WERI-Rb-1 (cell line): ENCODE measurements around the gene ADAMTS2.
A peak's percentile ranks its signal among the peaks of the same experiment; 100 is the strongest.

Experiments
- DNase-seq: peaks from one replicate; pipeline ENCODE4 v3.0.0-alpha.2; 2020
- H3K27ac ChIP-seq: fragments of 250-450 bp; sonication (Bioruptor Pico); 2 replicates; pipeline ENCODE4 v1.5.1; 2020; ENCODE audit warnings: mild to moderate bottlenecking, moderate library complexity
- H3K27me3 ChIP-seq: fragments of 250-450 bp; sonication (Bioruptor Pico); 2 replicates; pipeline ENCODE4 v1.5.1; 2021; ENCODE audit warnings: mild to moderate bottlenecking, low read depth, moderate library complexity; ENCODE audit not compliant: insufficient read depth, severe bottlenecking
- H3K36me3 ChIP-seq: fragments of 250-450 bp; sonication (Bioruptor Pico); 2 replicates; pipeline ENCODE4 v1.5.1; 2020; ENCODE audit warnings: mild to moderate bottlenecking, moderate library complexity
- H3K4me3 ChIP-seq: 2 replicates; pipeline ENCODE4 v1.5.1; 2011; ENCODE audit warnings: low read depth, mild to moderate bottlenecking, control low read depth, low read length
- H3K9me3 ChIP-seq: fragments of 250-450 bp; sonication (Bioruptor Pico); 2 replicates; pipeline ENCODE4 v1.5.1; 2021; ENCODE audit warnings: mild to moderate bottlenecking, moderate library complexity; ENCODE audit not compliant: severe bottlenecking
- TF ChIP-seq, protein P1 (sequence below): IDR thresholded peaks from 2 replicates; pipeline ENCODE4 v1.5.1; 2011; ENCODE audit warnings: low read depth, mild to moderate bottlenecking, control low read depth, inconsistent platforms, low read length

Gene ADAMTS2

GRCh38 chr5:179343719-179344430, 1.4 kb downstream of the ADAMTS2 start:
- no peaks in the 10 kb centered on the region for H3K36me3 ChIP-seq
- peak; percentile 24 for DNase-seq
- TF ChIP-seq, protein P1, sequence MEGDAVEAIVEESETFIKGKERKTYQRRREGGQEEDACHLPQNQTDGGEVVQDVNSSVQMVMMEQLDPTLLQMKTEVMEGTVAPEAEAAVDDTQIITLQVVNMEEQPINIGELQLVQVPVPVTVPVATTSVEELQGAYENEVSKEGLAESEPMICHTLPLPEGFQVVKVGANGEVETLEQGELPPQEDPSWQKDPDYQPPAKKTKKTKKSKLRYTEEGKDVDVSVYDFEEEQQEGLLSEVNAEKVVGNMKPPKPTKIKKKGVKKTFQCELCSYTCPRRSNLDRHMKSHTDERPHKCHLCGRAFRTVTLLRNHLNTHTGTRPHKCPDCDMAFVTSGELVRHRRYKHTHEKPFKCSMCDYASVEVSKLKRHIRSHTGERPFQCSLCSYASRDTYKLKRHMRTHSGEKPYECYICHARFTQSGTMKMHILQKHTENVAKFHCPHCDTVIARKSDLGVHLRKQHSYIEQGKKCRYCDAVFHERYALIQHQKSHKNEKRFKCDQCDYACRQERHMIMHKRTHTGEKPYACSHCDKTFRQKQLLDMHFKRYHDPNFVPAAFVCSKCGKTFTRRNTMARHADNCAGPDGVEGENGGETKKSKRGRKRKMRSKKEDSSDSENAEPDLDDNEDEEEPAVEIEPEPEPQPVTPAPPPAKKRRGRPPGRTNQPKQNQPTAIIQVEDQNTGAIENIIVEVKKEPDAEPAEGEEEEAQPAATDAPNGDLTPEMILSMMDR = peak; percentile 57
- H3K27ac ChIP-seq = no peak overlapping the region
- peak overlapping the region; percentile 35 for H3K4me3 ChIP-seq
- no peaks in the 10 kb centered on the region for H3K9me3 ChIP-seq
- peaks cover 24% of the 10 kb centered on the region for H3K27me3 ChIP-seq

DNA sequence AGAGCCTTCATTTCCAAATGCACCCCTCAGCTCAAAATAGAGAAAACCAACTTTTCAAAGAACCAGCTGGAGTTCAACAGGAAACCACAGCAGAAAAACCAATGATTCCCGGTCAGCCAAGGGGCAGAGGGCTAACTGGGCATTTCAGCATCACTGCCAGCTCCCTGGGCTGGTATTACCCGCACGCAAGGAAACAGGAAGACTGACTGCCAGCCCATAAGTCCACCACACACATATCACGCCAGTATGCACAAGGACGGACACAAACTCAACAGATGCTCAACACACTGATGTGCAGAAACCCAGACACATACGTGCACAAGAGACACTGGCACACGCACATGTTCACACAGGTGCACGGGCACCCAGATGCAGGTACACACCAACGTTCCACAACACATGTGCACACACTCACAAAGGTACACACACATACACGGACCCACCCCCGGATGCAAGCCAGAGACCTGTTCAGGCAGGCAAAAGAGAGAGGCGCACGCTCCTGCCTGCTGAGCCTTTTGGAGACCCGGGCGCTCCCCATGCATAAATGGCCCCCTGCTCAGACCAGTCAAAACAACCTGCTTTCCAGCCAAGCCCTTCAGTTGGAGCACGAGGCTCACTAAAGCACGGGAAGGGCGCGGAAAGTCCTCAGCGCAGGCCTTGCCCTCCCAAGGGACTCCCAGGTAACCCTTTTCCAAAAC, 2.1 kb downstream of the ADAMTS2 start:
- DNase-seq = no peak
- TF ChIP-seq, protein P1 = no peak
- H3K27me3 ChIP-seq = peaks cover 24% of the 10 kb centered on the region
- H3K36me3 ChIP-seq = no peaks in the 10 kb centered on the region
- H3K9me3 ChIP-seq = no peaks in the 10 kb centered on the region
- peak overlapping the region; percentile 35; the same call in 1 of the 2 replicates for H3K4me3 ChIP-seq
- H3K27ac ChIP-seq = no peak overlapping the region

DNA sequence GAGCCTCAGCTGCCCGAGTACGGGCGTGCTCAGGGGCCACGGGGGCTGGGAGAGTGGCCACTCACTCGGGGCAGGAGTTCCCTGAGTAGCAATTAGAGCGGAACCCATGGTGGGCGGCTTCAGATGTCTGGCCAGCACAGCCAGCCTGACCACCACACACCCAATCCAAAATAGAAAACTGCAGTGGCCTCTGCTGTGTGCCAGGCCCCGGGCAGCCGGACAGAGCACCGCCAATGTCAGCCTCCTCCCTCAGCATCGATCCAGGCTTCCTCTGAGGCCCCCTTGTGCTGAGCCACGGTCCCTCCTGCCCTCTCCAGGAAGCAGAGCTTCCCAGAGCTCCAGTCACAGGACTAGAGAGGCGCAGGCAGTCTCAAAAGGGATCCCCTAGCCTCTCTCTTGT, 2.7 kb downstream of the ADAMTS2 start:
- TF ChIP-seq, protein P1 = peak; percentile 17; the same call in 1 of the 2 replicates
- DNase-seq = no peak
- H3K4me3 ChIP-seq = no peak overlapping the region
- no peaks in the 10 kb centered on the region for H3K9me3 ChIP-seq
- no peak overlapping the region for H3K27ac ChIP-seq
- peaks cover 24% of the 10 kb centered on the region for H3K27me3 ChIP-seq
- no peaks in the 10 kb centered on the region for H3K36me3 ChIP-seq

DNA sequence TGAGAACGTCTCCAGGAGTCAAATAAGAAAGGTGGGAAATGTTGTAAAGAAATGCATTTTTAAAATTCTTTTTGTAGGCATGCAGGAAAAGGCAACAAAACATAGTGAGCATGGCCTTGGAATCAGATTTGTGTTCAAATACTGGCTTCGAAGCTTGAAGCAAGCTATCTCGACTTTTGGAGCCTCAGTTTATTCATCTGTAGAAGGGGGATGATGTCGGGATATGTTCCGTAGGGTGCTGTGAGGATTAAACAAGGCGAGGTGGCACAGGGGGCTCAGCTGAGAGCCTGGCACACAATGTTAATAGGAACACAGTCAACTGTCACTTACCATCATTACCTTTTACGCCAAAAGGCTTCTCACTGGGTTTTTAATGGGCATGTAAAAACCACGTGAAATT, 4.8 kb downstream of the ADAMTS2 start:
- H3K4me3 ChIP-seq = no peak overlapping the region
- H3K9me3 ChIP-seq = no peaks in the 10 kb centered on the region
- peaks cover 16% of the 10 kb centered on the region for H3K27me3 ChIP-seq
- no peak overlapping the region for H3K27ac ChIP-seq
- TF ChIP-seq, protein P1 = no peak
- H3K36me3 ChIP-seq = no peaks in the 10 kb centered on the region
- DNase-seq = no peak

GRCh38 chr5:179339996-179340395, 5.3 kb downstream of the ADAMTS2 start:
- no peak for DNase-seq
- H3K27me3 ChIP-seq = peaks cover 16% of the 10 kb centered on the region
- no peaks in the 10 kb centered on the region for H3K36me3 ChIP-seq
- H3K4me3 ChIP-seq = no peak overlapping the region
- TF ChIP-seq, protein P1 = no peak
- no peak overlapping the region for H3K27ac ChIP-seq
- no peaks in the 10 kb centered on the region for H3K9me3 ChIP-seq
